Stimulated activated CD4-positive, alpha-beta T cell treated with anti-CD3 and anti-CD28 coated beads, Interleukin-15, amount 100 ng/mL, for 48 hours (primary cell): ENCODE data around the gene SKA2.
"Not testable (repeated sequence)": the region's sequence is repeated elsewhere in the genome, so short reads cannot be mapped to it uniquely, and the experiment has no call there.

Experiments used
- DNase-seq, 2 donors: peaks; one replicate each; pipeline ENCODE4 v3.0.0-alpha.2; 2020; ENCODE audit warnings: low read depth in 2 of 2

Gene SKA2

GRCh38 chr17:59154721-59155438, at the start of gene SKA2:
TSS of gene SKA2 (minus strand) at chr17:59155186. CDS start at chr17:59155163, 23 bp downstream.
- peak; percentile 96 for DNase-seq

GRCh38 chr17:59202320-59202719, 47.3 kb upstream of the SKA2 start:
- DNase-seq = no peak

DNA sequence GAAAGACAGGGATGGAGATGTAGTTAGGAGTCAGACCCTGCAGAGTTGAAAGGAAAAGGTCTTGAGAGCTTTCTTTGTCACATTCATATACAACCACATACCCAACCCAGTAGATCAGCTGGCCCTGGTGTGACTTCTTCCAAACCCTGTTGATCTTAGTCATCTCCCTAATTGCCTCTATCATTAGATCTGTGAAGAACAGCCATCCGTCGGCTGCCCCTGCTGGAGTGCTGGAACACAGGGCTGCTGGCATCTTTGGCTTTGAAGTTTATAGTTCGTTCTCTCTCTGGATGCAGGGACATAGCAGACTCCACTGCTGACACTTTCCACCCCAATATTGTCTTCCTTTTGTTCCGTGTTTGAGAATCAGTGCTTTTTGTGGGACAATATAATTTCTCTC, 44.4 kb upstream of the SKA2 start:
- DNase-seq = no peak

DNA sequence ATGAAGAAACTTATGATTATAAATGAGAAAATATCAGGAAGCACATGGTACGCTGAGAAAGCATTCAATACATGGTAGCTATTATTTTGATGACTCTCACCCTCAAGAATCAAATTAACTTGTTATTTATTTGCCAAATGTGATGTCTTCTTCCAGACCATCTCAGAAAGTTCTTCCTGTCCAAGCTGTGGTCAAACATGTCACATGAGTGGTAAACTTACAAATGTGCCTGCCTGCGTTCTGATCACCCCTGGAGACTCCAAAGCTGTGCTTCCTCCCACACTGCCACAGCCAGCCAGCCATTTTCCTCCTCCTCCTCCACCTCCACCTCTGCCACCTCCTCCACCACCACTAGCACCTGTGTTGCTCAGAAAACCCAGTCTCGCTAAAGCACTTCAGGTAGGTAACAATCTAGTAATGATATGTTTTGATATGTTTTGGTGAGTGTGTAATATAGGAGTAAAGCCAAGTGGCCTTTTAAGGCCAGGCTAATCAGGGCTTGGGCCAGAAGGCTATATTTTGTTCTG, 38.4 kb upstream of the SKA2 start:
- DNase-seq = no peak

- DNase-seq = no peak
These were observed 35.8 kb upstream of the SKA2 start for GRCh38 chr17:59190806-59191205.

DNA sequence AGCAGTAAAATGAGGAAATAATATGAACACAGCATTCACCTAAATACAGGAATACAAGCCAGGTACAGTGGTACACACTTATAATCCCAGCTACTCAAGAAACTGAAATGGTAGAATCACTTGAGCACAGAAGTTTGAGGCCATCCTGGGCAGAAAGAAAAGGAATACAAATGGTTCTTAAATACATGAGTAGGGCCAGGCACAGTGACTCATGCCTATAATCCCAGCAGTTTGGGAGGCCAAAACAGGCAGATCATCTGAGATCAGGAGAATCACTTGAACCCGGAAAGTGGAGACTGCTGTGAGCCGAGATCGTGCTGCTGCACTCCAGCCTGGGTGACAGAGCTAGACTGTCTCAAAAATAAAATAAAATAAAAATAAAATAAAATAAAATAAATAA, 31.9 kb upstream of the SKA2 start:
- DNase-seq = no peak

- DNase-seq = no peak
These were observed 31.0 kb upstream of the SKA2 start for GRCh38 chr17:59185997-59186396.

- no peak for DNase-seq
These were observed 26.5 kb upstream of the SKA2 start for GRCh38 chr17:59181481-59181880.

DNA sequence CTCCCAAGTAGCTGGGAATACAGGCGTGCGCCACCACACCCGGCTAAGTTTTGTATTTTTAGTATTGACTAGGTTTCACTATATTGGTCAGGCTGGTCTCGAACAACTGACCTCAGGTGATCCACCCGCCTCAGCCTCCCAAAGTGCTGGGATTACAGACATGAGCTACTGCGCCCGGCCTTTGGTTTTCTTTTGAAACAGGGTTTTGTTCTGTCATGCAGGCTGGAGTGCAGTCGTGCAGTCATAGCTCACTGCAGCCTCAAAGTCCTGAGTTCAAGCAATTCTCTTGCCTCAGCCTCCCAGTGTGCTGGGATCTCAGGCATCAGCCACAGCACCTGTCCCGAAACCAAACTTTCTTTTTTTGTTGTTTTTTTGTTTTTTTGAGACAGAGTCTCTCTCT, 25.6 kb upstream of the SKA2 start:
- DNase-seq = no peak

DNA sequence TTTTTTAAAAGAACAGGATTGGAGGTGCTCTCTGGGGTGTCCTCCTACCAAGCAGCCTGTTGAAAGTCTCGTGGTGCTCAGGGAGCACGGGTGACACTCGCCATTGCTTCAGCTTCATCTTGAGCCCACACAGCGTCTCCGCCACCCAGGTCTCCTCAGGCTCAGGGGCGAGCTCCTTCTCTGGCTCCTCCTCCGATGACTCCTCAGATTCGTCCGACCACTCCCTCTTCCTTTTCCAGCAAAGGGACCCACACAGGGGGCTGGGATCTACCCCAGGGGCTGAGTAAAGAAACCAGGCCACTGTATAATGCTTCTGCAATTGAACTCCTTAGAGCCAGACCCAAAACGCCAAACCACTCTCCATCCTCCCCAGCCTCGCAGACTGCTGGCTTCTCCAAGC, 24.6 kb upstream of the SKA2 start:
- not testable (repeated sequence) for DNase-seq

DNA sequence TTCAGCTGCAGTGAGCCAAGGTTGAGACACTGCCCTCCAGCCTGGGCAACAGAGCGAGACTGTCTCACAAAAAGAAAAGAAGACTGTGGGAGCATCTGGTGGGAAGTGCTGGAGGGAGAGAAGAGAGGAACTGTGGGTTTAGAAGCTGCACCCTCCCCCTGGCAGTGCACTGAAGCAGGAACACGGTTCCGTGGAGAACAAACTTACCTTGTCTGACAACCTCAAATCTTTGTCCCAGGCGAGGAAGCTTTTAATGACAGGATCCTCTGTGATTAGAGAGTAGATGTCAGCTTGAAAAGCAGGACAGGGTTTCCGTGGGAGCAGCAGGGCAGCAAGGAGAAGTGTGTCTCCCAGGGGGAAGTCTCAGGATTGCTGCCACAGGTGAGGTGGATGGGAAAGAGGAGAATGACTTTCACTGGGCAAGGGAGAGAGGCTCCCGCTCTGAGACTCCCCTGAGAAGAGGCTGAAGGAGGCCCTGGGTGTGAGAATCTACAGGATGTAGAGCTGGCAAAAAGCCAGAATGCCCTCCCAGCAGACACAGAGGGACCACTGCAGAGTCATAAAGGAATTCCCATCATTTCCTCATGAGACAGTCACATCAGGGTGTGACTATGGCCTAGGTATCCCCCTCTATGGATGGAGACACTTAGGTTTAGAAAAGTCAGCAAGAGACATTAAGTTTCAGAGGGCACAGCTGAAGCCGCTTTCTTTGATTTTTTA, 23.4 kb upstream of the SKA2 start:
- no peak for DNase-seq

- no peak for DNase-seq
These were observed 20.1 kb upstream of the SKA2 start for GRCh38 chr17:59175076-59175475.

GRCh38 chr17:59174671-59175070, 19.7 kb upstream of the SKA2 start:
- DNase-seq = no peak

GRCh38 chr17:59172436-59173004, 17.5 kb upstream of the SKA2 start:
- no peak for DNase-seq

DNA sequence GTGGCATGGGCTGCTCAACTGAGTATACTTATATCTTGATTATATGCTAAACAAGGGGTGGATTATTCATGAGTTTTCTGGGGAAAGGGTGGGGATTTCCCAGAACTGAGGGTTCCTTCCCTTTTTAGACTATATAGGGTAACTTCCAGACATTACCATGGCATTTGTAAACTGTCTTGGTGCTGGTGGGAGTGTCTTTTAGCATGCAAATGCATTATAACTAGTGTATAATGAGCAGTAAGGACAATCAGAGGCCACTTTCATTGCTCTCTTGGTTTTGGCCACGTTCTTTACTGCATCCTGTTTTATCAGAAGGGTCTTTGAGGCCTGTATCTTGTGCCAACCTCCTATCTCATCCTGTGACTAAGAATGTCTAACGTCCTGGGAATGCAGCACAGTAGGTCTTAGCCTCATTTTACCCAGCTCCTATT, 12.6 kb upstream of the SKA2 start:
- DNase-seq = no peak

- DNase-seq = no peak
These were observed 11.0 kb upstream of the SKA2 start for GRCh38 chr17:59165933-59166342.

DNA sequence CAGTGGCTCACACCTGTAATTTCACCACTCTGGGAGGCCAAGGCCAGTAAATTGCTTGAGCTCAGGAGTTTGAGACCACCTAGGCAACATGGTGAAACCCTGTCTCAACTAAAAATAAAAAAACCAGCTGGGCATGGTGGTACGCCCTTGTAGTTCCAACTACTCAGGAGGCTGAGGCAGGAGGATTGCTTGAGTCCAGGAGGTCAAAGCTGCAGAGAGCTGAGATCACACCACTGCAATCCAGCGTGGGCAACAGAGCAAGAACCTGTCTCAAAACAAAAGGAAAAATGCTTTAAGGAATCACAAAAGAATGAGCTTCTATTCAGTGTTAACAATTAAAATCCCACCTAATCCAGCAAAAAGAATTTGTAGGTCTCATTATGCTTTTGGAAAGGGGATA, 6.5 kb upstream of the SKA2 start:
- no peak for DNase-seq

GRCh38 chr17:59160157-59161025, 5.4 kb upstream of the SKA2 start:
- DNase-seq = no peak

GRCh38 chr17:59155439-59156177, 622 bp upstream of the SKA2 start, which contains the start of gene PRR11:
TSS of gene PRR11 (plus strand) at chr17:59155746. CDS start at chr17:59169753, 14,007 bp downstream.
- DNase-seq = peak; percentile 90 to 92

- DNase-seq = peak in 1 of 2 donors; percentile 7
These were observed 680 bp downstream of the SKA2 start for GRCh38 chr17:59154292-59154720.

GRCh38 chr17:59152925-59153324, 2.1 kb downstream of the SKA2 start:
- no peak for DNase-seq
